Vagina (tissue), 2 donors: ENCODE results near the gene VCP.

ENCODE experiments used
- CTCF ChIP-seq, 3 experiments: fragments of 450-650 bp in 2 of 3; fragments of 200-600 bp in 1 of 3; sonication (generic) in 1 of 3; IDR thresholded peaks; one replicate each; pipeline ENCODE4 v1.5.1; 2017 to 2019; ENCODE audit warnings: antibody characterized with exemption in 3 of 3, mild to moderate bottlenecking in 2 of 3, moderate library complexity in 2 of 3
- POLR2A ChIP-seq, 2 donors: fragments of 450-650 bp; IDR thresholded peaks; one replicate each; pipeline ENCODE4 v1.6.1; 2017; ENCODE audit warnings: antibody characterized with exemption in 2 of 2, mild to moderate bottlenecking in 2 of 2, moderate library complexity in 2 of 2
- POLR2AphosphoS5 ChIP-seq, 2 donors: sonication (generic); formaldehyde crosslinking; IDR thresholded peaks; one replicate each; pipeline ENCODE4 v1.9.0; 2017; ENCODE audit warnings: antibody characterized with exemption in 2 of 2, mild to moderate bottlenecking in 2 of 2, low read depth in 1 of 2; ENCODE audit not compliant: insufficient read depth in 1 of 2

GRCh38 chr9:35114113-35114839 lies 41.9 kb upstream of the VCP start:
- TF ChIP-seq CTCF (IDR thresholded peaks at IDR 0.05) (no peak), POLR2A (IDR thresholded peaks at IDR 0.05) (no peak), POLR2AphosphoS5 (IDR thresholded peaks at IDR 0.05; ENCODE audit: insufficient read depth in 1 of 2, low read depth in 1 of 2) (peak; percentile 45 to 58)
